Hematopoietic multipotent progenitor cell treated with erythropoietin and hydrocortisone succinate and interleukin-3 and kit ligand, for 17 days (in vitro differentiated cells): Measurements from ENCODE around the gene MN1.

Experiments
- DNase-seq: peaks from one replicate; pipeline ENCODE4 v3.0.0-alpha.2; 2015; ENCODE audit warnings: low spot score

The MN1 gene

GRCh38 chr22:27732841-27733240 lies 68.7 kb downstream of the MN1 start:
- DNase-seq, result no peak

GRCh38 chr22:27732391-27732790 lies 69.2 kb downstream of the MN1 start:
- DNase-seq, result no peak

- DNase-seq, result no peak
Observed at GRCh38 chr22:27731621-27732020, 69.9 kb downstream of the MN1 start.

- no peak for DNase-seq
Observed at GRCh38 chr22:27730641-27731433, 70.7 kb downstream of the MN1 start.

- DNase-seq, result no peak
Observed at GRCh38 chr22:27729246-27729645, 72.3 kb downstream of the MN1 start.

GRCh38 chr22:27727673-27728451 lies 73.7 kb downstream of the MN1 start:
- DNase-seq, result no peak

GRCh38 chr22:27726686-27727449 lies 74.7 kb downstream of the MN1 start:
- peak; percentile 61 for DNase-seq

GRCh38 chr22:27726331-27726685 lies 75.2 kb downstream of the MN1 start:
- DNase-seq, result no peak

GRCh38 chr22:27725661-27726060 lies 75.9 kb downstream of the MN1 start:
- DNase-seq, result no peak

GRCh38 chr22:27724709-27725108 lies 76.8 kb downstream of the MN1 start:
- DNase-seq, result no peak

- no peak for DNase-seq
Observed at GRCh38 chr22:27724157-27724556, 77.4 kb downstream of the MN1 start.

- DNase-seq, result no peak
Observed at GRCh38 chr22:27723708-27724107, 77.8 kb downstream of the MN1 start.

GRCh38 chr22:27723158-27723557 lies 78.4 kb downstream of the MN1 start:
- DNase-seq, result no peak

- DNase-seq, result no peak
Observed at GRCh38 chr22:27720860-27721259, 80.7 kb downstream of the MN1 start.

- peak; percentile 42 for DNase-seq
Observed at GRCh38 chr22:27719535-27720227, 81.9 kb downstream of the MN1 start.

- DNase-seq, result no peak
Observed at GRCh38 chr22:27719036-27719347, 82.6 kb downstream of the MN1 start.

GRCh38 chr22:27718186-27719035 lies 83.1 kb downstream of the MN1 start:
- DNase-seq, result peak; percentile 41

- no peak for DNase-seq
Observed at GRCh38 chr22:27717094-27717493, 84.5 kb downstream of the MN1 start.

GRCh38 chr22:27716074-27716473 lies 85.5 kb downstream of the MN1 start:
- DNase-seq, result no peak

- DNase-seq, result no peak
Observed at GRCh38 chr22:27715106-27715505, 86.5 kb downstream of the MN1 start.

- DNase-seq, result no peak
Observed at GRCh38 chr22:27714068-27714467, 87.5 kb downstream of the MN1 start.
